Cardiac ventricle fibroblast (primary cell): ENCODE results near the gene KMT2E. TPM values are rescaled to one million over a fixed set of nuclear protein-coding genes. Genes with fewer than 3 reads are reported as not detected.

Experiments used
- total RNA-seq: library from RNA; depleted of rRNA; stranded (reverse); fragments of >200 nt; gene quantifications from 2 replicates; pipeline ENCODE4 v1.2.3, GENCODE V29; 2015

KMT2E gene
- total RNA-seq, result 45.4 and 51.8 TPM in 2 replicates

GRCh38 chr7:105013816-105014692, at the start of gene KMT2E:
KMT2E (plus strand) TSS chr7:105014205; CDS start chr7:105040953, 26,748 bp downstream.

